GM12892 (cell line): ENCODE results near the gene DNM3.

Experiments used
- POLR2A ChIP-seq: IDR thresholded peaks from 2 replicates; pipeline ENCODE4 v1.6.1; 2011; ENCODE audit warnings: low read depth, low read length, control low read depth
- POLR2AphosphoS5 ChIP-seq: IDR thresholded peaks from 2 replicates; pipeline ENCODE4 v1.6.1; 2011; ENCODE audit warnings: low read depth, low read length, control low read depth

GRCh38 chr1:171816300-171816901, 24.9 kb upstream of the DNM3 start:
- TF ChIP-seq POLR2A: no peak
- no peak for TF ChIP-seq POLR2AphosphoS5
